Testis (tissue), 2 donors: ENCODE measurements around the gene ICAM1.
"Not testable (repeated sequence)": the region's sequence is repeated elsewhere in the genome, so short reads cannot be mapped to it uniquely, and the experiment has no call there.

Experiments used
- POLR2A ChIP-seq: fragments of 450-650 bp; IDR thresholded peaks from one replicate; pipeline ENCODE4 v1.6.1; 2017; ENCODE audit warnings: antibody characterized with exemption, mild to moderate bottlenecking, moderate library complexity
- TF ChIP-seq, protein P1 (sequence below), 3 experiments: fragments of 450-650 bp in 2 of 3; fragments of 200-600 bp in 1 of 3; sonication (generic) in 1 of 3; IDR thresholded peaks; one replicate each; pipeline ENCODE4 v1.5.1; 2016 to 2019; ENCODE audit warnings: antibody characterized with exemption in 3 of 3, mild to moderate bottlenecking in 2 of 3, moderate library complexity in 1 of 3

DNA sequence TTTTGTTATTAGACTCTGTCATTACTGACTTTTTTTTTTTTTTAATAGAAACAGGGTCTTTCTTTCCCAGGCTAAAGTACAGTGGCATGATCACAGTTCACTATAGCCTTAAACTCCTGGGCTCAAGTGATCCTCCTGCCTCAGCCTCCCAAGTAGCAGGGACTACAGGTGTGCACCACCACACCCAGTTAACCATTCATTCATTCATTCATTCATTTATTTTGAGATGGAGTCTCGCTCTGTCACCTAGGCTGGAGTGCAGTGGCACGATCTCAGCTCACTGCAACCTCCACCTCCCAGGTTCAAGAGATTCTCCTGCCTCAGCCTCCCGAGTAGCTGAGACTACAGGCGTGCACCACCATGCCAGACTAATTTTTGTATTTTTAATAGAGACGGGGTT, 11.1 kb downstream of the ICAM1 start:
- TF ChIP-seq, protein P1, sequence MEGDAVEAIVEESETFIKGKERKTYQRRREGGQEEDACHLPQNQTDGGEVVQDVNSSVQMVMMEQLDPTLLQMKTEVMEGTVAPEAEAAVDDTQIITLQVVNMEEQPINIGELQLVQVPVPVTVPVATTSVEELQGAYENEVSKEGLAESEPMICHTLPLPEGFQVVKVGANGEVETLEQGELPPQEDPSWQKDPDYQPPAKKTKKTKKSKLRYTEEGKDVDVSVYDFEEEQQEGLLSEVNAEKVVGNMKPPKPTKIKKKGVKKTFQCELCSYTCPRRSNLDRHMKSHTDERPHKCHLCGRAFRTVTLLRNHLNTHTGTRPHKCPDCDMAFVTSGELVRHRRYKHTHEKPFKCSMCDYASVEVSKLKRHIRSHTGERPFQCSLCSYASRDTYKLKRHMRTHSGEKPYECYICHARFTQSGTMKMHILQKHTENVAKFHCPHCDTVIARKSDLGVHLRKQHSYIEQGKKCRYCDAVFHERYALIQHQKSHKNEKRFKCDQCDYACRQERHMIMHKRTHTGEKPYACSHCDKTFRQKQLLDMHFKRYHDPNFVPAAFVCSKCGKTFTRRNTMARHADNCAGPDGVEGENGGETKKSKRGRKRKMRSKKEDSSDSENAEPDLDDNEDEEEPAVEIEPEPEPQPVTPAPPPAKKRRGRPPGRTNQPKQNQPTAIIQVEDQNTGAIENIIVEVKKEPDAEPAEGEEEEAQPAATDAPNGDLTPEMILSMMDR (IDR thresholded peaks at IDR 0.05): not testable (repeated sequence)
- not testable (repeated sequence) for TF ChIP-seq POLR2A
